Measurements from ENCODE around the gene CD248.
A peak's percentile ranks its signal among the peaks of the same experiment; 100 is the strongest.

The CD248 gene

GRCh38 chr11:66268952-66269905, 47.6 kb downstream of the CD248 start:
- no peak for DNase-seq

DNA sequence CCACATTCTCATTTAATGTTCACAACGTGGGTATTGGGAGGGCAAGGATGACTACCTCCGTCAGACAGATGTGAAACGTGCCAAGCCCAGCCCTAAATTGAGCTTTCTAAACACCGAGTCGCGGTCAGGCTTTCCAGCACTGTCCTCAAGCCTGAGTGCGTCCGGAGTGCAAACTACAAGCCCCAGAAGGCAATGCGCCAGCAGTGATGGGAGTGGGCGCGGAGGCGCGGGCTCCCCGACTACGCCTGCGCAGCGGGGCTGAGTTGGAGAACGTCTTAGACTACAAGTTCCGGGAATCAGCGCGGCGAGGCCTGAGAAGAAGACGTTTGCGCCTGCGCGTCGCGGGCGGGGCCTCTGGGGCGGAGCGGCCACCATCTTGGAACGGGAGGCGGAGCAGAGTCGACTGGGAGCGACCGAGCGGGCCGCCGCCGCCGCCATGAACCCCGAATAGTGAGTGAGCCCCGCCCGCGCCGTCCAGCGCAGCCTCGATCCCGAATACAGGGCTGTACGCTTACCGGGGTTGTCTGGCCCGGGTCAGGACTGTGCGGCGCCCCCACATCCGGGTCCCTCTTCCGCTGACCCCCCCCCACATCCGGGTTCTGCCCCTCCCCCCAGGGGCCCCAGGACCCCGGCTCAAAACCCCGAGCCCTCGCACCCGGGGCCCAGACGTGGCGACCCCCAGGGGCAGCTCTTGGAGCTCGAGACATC, 48.4 kb downstream of the CD248 start, which contains the start of gene RAB1B:
Gene RAB1B (plus strand): TSS at position 396 of the 708 bp plus-strand sequence. CDS start 41 bp downstream, at position 437.
- peak; percentile 99 for DNase-seq

GRCh38 chr11:66267379-66268243, 49.2 kb downstream of the CD248 start:
- peak; percentile 85 for DNase-seq

- no peak for DNase-seq
Observed at GRCh38 chr11:66267039-66267378, 49.8 kb downstream of the CD248 start.

- no peak for DNase-seq
Observed at GRCh38 chr11:66266378-66267038, 50.3 kb downstream of the CD248 start.

- DNase-seq: no peak
Observed at GRCh38 chr11:66265531-66266377, 51.1 kb downstream of the CD248 start.

DNA sequence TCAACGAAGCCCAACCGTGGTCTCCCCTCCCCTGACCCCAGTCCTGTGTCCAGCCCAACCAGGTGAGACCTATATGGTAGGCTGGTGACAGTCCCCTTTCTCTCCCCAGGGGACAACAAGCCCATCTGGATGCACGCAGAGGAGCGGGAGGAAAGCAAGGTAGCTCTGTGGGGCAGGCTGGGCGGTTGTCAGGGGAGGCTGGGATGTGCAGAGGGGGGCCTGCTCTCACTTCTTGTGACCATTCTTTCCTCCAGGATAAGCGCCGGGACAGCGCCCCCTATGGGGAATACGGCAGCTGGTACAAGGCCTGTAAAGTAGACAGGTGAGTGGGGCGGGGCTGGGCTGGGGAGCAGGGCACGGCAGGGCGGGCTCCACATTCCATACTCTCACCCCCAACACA, 51.9 kb downstream of the CD248 start:
- peak; percentile 43 for DNase-seq

Data from activated naive CD4-positive, alpha-beta T cell treated with anti-CD3 and anti-CD28 coated beads, Interleukin-2, amount 50 U/mL, for 16 hours (primary cell).